ENCODE measurements around the gene MTMR2.

MTMR2 gene

GRCh38 chr11:95789506-95790122 is 134.3 kb downstream of the MTMR2 start, which contains the start of gene FAM76B:
Gene FAM76B, minus strand, starts transcription at chr11:95789782. Its CDS starts 304 bp downstream, at chr11:95789478.
- DNase-seq (ENCODE audit: low read depth): peak; percentile 100
- peak within 1 kb of the TSS; percentile 93 for H3K4me3 ChIP-seq (ENCODE audit: low read depth, low read length)
- TF ChIP-seq CTCF (conservative IDR thresholded peaks at IDR 0.05; ENCODE audit: low read depth, low read length): no peak

GRCh38 chr11:95788921-95789505 is 134.9 kb downstream of the MTMR2 start:
- TF ChIP-seq CTCF (conservative IDR thresholded peaks at IDR 0.05; ENCODE audit: low read depth, low read length): peak; percentile 55
- peak overlapping the region; percentile 93 for H3K4me3 ChIP-seq (ENCODE audit: low read depth, low read length)
- DNase-seq (ENCODE audit: low read depth): peak; percentile 54

Measured in choroid plexus epithelial cell (primary cell).